NOMO-1 (cell line): ENCODE results near the gene SH2D2A.

Experiments
- DNase-seq, 2 experiments: peaks; one replicate each; lab custom pipeline; 2025; ENCODE audit not compliant: unreplicated experiment in 2 of 2; lab: John Stamatoyannopoulos, UW

SH2D2A gene

DNA sequence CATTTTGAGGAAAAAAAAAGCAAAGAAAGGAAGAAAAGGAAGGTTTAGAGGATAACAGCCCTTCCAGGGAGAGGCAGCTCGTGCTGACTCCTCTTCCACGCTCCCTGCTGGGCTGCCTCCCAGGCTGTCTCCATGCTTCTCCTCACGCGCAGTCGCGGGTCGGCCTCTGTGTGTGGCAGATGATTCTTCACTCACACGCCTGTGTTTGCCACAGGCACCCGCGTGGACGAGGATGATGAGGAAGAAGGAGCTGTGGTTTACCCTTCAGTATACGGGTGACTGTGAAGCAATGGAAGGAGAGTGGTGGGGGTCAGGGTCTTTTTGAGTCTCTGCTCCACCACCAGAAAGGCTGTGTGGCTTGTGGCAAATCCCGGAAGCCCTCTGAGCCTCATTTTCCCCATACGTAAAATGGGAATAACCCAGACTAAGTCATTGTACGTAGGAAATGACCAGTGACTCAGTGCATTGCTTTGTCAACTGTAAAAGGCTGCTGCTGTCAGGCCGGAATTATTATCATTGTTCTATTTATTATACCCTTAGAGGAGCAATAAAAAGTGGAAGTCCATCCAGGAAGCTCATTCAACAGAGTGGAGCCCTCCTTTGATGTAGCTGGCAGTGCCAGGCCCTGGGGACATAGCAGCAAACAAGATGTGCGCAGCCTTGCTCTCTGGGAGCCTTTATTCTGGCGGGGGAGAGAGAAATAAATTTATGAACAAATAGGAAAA, 11.9 kb upstream of the SH2D2A start:
- no peak for DNase-seq

DNA sequence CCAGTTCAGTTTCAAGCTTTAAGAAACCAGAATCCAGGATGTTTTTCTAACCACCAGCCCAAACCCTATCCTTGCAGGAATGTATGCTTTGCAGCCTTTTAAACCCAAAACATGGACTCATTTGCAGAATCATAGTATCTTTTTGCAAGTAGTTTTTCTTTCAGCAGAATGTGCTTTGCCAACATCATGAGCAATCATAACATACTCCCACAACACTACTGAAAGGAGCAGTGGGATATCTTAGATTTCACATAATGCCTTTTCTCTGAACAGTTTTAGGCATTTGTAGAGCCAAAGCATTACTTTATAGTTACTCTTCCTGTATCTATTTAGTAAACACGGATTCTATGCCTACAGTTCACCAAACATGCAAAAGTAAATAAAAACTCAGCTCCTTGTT, 10.0 kb upstream of the SH2D2A start:
- no peak for DNase-seq

DNA sequence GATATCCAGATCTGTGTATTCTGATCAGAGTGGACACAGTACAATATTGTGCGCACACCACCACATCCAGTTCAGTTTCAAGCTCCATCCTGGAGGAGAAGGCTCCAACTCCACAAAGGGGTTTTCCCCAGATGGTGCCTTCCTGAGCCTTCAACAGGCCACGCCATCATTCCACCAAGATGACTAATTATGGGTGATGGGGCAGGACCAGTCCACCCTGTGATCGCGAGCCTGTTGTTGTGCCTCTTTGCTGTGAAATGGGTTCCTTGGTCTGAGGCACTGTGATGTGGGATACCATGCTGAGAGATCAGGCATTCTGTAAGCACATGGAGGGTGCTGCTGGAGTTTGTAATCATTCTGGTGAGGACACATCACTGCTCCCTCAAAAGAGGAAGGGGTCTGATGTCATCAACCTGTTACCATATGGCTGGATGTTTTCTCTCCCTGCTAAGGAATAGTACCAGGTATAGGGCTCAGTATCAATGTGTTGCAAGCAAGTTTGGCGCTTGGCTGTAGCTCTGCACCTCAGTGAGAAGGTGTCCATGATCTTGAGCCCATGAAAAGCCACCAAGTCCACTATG, 6.7 kb upstream of the SH2D2A start:
- no peak for DNase-seq

DNA sequence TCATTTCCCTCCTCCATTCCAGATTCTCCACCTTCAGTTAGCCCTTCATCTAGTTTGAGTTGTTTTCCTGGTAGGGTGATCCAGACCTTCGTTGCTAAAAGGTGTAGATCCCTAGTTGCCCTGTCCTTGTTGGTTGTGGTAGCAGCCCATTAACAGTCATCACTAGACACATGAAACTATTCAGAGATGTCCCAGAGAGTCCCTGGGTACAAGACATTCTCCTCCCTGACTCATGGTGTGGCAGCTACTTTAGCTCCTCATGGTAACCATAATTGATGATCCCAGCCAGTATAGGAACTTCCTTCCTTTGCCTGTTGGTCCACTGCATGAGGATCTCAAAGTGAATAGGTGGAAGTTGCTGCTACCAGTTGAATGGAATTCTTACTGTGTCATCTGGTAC, 6.0 kb upstream of the SH2D2A start:
- DNase-seq: no peak

DNA sequence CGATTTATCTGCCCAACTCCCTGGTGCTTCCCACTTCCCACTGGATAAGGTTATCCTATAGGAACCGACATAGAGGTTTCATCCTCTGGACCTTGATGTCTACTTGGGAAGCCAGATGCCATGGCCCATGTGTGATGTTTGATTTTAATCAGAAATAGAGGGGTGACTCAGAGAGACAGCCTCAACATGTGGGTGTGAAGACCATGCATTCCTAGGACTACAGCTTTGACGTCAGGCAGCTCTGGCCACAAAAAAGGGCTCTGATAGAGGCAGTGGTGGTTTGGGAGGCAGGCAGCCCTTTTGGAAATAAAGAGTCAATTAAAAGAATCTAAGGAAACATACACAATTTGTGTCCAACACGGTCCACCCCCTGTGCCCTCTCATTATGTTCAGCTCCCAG, 5.2 kb upstream of the SH2D2A start:
- no peak for DNase-seq

- no peak for DNase-seq
Observed at GRCh38 chr1:156815961-156816422, 656 bp downstream of the SH2D2A start.

DNA sequence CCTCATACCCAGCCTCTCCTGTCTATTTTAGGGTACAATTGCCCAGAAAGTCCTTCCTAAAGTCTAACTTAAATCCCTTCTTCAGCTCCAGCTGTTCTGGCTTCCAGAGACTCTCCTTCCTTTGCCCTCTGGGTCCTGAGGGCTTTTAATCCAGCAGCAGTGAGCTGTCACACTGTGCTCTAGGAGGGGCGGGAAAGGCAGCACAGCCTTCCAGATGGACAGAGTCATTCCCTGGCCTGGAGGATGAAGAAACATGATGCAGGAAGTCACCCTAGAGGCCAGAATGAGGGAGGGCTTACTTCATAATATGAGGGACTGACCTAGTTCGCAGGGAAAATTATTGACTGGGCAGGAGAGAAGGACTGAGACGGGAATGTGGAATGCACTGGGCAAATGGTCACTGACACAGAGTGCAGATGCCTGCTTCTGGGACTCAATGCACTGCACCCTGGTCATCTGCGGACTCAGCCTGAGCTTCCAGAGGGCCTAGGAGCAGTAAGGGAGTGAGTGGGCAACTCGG, 1.3 kb downstream of the SH2D2A start:
- no peak for DNase-seq

- DNase-seq: no peak
Observed at GRCh38 chr1:156814571-156815260, 1.9 kb downstream of the SH2D2A start.

DNA sequence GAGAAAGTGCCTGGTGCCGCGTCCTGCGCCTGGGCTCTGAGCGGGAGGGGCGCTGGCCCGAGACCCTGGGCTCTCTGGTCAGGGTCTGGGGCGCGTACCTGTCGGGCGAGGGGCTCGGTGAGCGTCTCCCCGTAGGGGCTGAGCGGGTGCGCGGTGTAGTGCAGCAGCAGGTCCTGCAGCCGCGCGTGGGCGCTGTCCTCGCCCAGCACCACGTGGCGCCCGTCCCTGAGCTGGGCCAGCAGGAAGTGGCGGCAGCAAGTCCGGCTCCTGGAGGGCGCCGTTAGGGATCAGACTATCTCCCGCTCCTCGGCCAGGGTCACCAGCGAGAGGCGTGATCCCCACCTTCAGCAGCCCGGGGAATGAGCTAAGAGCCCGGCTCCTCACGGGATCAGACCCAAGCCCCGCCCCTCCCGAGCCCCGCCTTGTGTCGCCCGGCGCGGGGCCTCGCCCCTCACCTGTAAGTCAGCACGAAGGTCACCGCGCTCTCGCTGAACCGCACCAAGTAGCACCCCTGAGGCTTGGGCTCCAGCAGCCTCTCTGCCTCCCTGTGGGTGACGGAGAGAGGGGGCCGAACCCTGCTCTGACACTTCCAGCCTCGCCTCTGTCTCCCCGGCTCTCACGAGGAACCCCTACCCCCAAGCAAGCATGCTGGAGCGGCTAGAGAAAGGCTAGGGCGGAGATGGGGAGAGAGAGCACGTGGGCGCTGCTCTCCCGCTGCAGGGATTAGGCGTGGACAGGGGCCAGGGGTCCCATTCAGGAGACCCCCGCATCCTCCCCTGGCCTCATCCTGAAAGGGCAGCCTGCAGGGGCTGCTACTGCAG, 2.7 kb downstream of the SH2D2A start:
- peak; percentile 53 to 54 for DNase-seq

DNA sequence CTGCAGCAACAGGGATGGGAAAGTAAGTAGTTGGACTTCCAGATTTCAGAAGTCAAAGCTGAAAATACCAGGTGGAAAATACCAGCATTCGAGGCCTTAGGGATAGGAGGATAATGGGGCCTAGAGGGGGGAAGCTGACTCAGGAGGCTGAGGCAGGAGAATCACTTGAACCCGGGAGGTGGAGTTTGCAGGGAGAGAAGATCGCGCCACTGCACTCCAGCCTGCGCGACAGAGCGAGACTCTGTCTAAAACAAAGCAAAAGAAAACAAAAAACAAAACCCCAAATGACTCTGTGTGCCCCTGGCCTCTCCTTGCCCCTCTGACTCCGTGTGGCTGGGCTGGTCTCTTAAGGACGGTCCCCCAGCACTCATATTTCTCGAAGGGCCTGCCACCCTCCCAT, 3.4 kb downstream of the SH2D2A start:
- DNase-seq: no peak

GRCh38 chr1:156812293-156812990, 4.2 kb downstream of the SH2D2A start:
- no peak for DNase-seq

GRCh38 chr1:156811168-156811567, 5.5 kb downstream of the SH2D2A start:
- no peak for DNase-seq

GRCh38 chr1:156809711-156810366, 6.8 kb downstream of the SH2D2A start:
- no peak for DNase-seq

GRCh38 chr1:156809281-156809680, 7.4 kb downstream of the SH2D2A start:
- DNase-seq: no peak

- DNase-seq: no peak
Observed at GRCh38 chr1:156808186-156809030, 8.2 kb downstream of the SH2D2A start.

GRCh38 chr1:156807627-156808026, 9.0 kb downstream of the SH2D2A start:
- DNase-seq: no peak

- DNase-seq: no peak
Observed at GRCh38 chr1:156806512-156807440, 9.9 kb downstream of the SH2D2A start.
